ENCODE results near the gene GCNT2. TPM values are rescaled to one million over a fixed set of nuclear protein-coding genes. Genes with fewer than 3 reads are reported as not detected.
A peak's percentile ranks its signal among the peaks of the same experiment; 100 is the strongest.

GCNT2 gene
- total RNA-seq, 4 donors from 2014 or later = 15.8 to 23.2 (median 19.4) TPM

- H3K27ac ChIP-seq (replicated peaks in 1 of 4) = peak overlapping the region; percentile 80 to 85 (median 82)
- H3K4me3 ChIP-seq = peak overlapping the region; percentile 50 to 59 (median 56)
- TF ChIP-seq EP300 (IDR thresholded peaks at IDR 0.05) = no peak
- no peak for TF ChIP-seq POLR2AphosphoS5 (IDR thresholded peaks at IDR 0.05)
- TF ChIP-seq POLR2A (IDR thresholded peaks at IDR 0.05; ENCODE audit: low read depth) = no peak
- TF ChIP-seq, protein P1, sequence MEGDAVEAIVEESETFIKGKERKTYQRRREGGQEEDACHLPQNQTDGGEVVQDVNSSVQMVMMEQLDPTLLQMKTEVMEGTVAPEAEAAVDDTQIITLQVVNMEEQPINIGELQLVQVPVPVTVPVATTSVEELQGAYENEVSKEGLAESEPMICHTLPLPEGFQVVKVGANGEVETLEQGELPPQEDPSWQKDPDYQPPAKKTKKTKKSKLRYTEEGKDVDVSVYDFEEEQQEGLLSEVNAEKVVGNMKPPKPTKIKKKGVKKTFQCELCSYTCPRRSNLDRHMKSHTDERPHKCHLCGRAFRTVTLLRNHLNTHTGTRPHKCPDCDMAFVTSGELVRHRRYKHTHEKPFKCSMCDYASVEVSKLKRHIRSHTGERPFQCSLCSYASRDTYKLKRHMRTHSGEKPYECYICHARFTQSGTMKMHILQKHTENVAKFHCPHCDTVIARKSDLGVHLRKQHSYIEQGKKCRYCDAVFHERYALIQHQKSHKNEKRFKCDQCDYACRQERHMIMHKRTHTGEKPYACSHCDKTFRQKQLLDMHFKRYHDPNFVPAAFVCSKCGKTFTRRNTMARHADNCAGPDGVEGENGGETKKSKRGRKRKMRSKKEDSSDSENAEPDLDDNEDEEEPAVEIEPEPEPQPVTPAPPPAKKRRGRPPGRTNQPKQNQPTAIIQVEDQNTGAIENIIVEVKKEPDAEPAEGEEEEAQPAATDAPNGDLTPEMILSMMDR (IDR thresholded peaks at IDR 0.05) = no peak
- peaks cover 29 to 71% (median 68%) of the 10 kb centered on the region in 4 donors for H3K4me1 ChIP-seq
- H3K27me3 ChIP-seq = no peaks in the 10 kb centered on the region
- no peaks in the 10 kb centered on the region for H3K36me3 ChIP-seq
- no peaks in the 10 kb centered on the region for H3K9me3 ChIP-seq
- DNase-seq (ENCODE audit: extremely low spot score) = no peak
- intact Hi-C loops (cut with DNase I) = loop anchor here (5.0 kb wide), 1 partner anchor 50 kb away; no protein-coding TSS in a partner anchor
- WGBS = 51% methylated on average over 6 of the region's 6 CpGs
Measured at GRCh38 chr6:10556992-10557391, 35.8 kb downstream of the GCNT2 start.

DNA sequence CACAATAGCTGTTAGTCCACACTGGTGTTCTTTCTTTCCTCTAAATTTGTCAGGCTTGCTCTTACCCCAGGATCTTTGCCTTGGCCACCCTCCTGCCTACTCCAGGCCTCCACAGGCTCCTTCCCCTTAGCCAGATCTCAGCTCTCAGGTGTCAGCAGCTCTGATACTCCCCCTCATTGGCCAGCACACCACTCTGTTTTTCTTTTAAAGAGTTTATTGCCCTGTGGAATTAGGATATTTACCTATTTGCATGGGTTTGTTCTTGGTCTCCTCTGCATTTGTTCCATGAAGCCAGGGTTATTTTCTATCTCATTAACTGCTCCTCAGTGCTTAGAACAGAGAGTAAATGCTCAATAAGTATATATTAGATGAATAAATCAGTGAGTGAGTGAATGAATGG, 36.8 kb downstream of the GCNT2 start:
- Histone ChIP-seq H3K4me3 (peak overlapping the region; percentile 50 to 59 (median 56)), H3K27ac (replicated peaks in 1 of 4) (peak overlapping the region; percentile 80 to 85 (median 82)), H3K4me1 (peaks cover 29 to 71% (median 68%) of the 10 kb centered on the region in 4 donors), H3K36me3 (no peaks in the 10 kb centered on the region), H3K9me3 (no peaks in the 10 kb centered on the region), H3K27me3 (no peaks in the 10 kb centered on the region)
- DNase-seq (ENCODE audit: extremely low spot score) = no peak
- intact Hi-C loops (cut with DNase I) = loop anchor here (5.0 kb wide), 1 partner anchor 49 kb away; no protein-coding TSS in a partner anchor
- TF ChIP-seq POLR2A (IDR thresholded peaks at IDR 0.05; ENCODE audit: low read depth) (no peak), POLR2AphosphoS5 (IDR thresholded peaks at IDR 0.05) (no peak)

DNA sequence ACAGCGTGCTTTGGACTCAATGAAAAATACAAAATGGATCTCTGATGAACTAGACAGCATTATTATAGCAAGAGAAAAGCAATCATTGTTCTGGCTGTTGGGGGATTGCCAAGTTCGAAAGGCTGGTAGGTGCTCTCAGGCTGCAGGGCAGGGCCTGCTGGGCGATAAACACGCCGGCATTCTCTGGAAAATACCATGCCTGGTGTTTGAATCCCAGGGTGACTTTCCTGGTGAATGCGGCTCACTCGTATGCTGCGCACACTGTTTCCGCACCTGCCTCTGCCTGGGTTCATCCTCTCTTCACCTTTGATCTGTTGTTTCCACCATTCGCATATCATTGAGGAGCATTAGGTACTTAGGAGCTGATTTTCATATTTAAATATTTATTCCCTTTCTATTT, 37.4 kb downstream of the GCNT2 start:
- Histone ChIP-seq H3K27ac (replicated peaks in 1 of 4) (peak overlapping the region; percentile 80 to 85 (median 82)), H3K4me1 (peaks cover 29 to 65% (median 62%) of the 10 kb centered on the region in 4 donors), H3K36me3 (no peaks in the 10 kb centered on the region), H3K4me3 (peak overlapping the region; percentile 50 to 59 (median 56)), H3K9me3 (no peaks in the 10 kb centered on the region), H3K27me3 (no peaks in the 10 kb centered on the region)
- no peak for DNase-seq (ENCODE audit: extremely low spot score)
- intact Hi-C loops (cut with DNase I) = loop anchor here (5.0 kb wide), 1 partner anchor 49 kb away; no protein-coding TSS in a partner anchor
- WGBS = 52% methylated on average over 10 of the region's 10 CpGs
- TF ChIP-seq EP300 (IDR thresholded peaks at IDR 0.05) = no peak
- TF ChIP-seq POLR2AphosphoS5 (IDR thresholded peaks at IDR 0.05) = peak; percentile 25 to 46
- TF ChIP-seq POLR2A (IDR thresholded peaks at IDR 0.05; ENCODE audit: low read depth) = no peak

DNA sequence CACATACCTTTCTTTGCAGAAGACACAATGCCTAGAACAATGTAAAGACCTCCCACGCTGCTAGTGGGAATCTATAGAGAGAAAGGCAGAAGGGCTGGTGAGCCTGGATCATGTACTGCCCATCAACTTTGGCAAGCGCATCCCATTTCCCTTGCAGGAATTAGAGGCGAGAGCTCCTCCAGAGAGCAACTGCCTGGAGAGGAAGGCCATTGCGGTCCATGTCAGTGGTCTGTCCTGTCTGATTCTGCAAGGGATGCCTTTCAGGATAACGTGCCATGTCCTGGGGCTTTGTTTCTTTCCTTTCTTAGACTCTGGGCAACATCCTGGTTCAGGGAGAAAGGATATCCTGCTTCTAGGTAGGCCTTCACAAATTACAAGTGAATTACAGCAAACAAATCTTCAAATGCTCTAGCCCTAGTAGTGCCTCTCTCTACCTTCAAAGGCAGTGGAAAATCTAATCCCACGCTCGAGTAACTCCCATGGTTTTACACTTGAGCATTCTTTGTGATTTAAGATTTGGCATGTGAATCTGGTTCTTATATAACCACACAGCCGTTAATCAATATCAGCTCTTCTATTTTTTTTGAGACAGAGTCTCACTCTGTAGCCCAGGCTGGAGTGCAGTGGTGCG, 38.5 kb downstream of the GCNT2 start:
- peak overlapping the region; percentile 50 to 59 (median 56) for H3K4me3 ChIP-seq
- peak overlapping the region; percentile 80 to 85 (median 82) for H3K27ac ChIP-seq (replicated peaks in 1 of 4)
- 50% methylated on average over 9 of the region's 9 CpGs for WGBS
- H3K27me3 ChIP-seq = no peaks in the 10 kb centered on the region
- H3K4me1 ChIP-seq = peaks cover 26 to 57% (median 56%) of the 10 kb centered on the region in 4 donors
- TF ChIP-seq POLR2AphosphoS5 (IDR thresholded peaks at IDR 0.05) = no peak
- intact Hi-C loops (cut with DNase I) = loop anchor here (5.0 kb wide), 1 partner anchor 48 kb away; no protein-coding TSS in a partner anchor
- no peaks in the 10 kb centered on the region for H3K9me3 ChIP-seq
- DNase-seq (ENCODE audit: extremely low spot score) = no peak
- H3K36me3 ChIP-seq = no peaks in the 10 kb centered on the region

GRCh38 chr6:10561611-10562199, 40.6 kb downstream of the GCNT2 start:
- Histone ChIP-seq H3K9me3 (no peaks in the 10 kb centered on the region), H3K36me3 (no peaks in the 10 kb centered on the region), H3K4me1 (peaks cover 8 to 57% (median 46%) of the 10 kb centered on the region in 4 donors), H3K27ac (replicated peaks in 1 of 4) (peak overlapping the region; percentile 80 to 85 (median 82)), H3K4me3 (peak overlapping the region; percentile 21 to 59 (median 54)), H3K27me3 (no peaks in the 10 kb centered on the region)
- TF ChIP-seq, protein P1 (IDR thresholded peaks at IDR 0.05) = no peak
- TF ChIP-seq POLR2AphosphoS5 (IDR thresholded peaks at IDR 0.05) (no peak), POLR2A (IDR thresholded peaks at IDR 0.05; ENCODE audit: low read depth) (no peak), EP300 (IDR thresholded peaks at IDR 0.05) (no peak)
- WGBS = 37% methylated on average over 9 of the region's 9 CpGs
- no peak for DNase-seq (ENCODE audit: extremely low spot score)
- intact Hi-C loops (cut with DNase I) = no loop called here

DNA sequence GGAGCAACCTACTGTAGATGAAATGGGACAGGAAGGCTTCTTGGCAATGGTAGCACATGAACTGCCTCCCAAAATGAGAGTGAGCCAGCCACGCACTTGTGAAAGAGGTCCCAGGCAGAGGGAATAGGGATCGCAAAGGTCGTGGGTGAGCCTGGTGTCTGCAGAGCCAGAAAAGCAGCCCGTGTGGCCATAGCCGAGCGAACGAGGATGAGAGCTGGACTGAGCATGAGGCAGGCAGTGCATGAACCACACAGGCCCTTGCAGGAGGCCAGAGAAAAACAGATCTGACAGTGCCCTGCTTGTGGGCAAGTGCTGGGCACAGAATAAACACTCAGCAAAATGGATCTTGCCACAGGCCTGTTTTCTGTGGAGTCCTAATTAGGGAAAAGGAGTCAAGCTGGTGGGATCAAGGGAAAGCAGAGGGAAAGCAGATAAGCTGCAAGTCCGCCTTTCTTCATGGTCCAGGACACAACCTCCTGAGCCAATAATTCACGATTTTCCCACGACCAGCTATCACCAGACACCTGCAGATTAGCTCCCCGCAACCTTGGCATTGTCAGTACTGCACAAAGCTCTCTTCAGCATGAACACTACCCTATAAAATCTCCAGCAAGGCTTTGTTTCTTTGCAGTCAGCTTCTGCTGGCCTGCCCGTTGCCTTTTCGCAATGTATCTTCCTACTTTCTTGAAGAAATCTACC, 44.0 kb downstream of the GCNT2 start:
- TF ChIP-seq EP300 (IDR thresholded peaks at IDR 0.05) (no peak), POLR2AphosphoS5 (IDR thresholded peaks at IDR 0.05) (no peak), POLR2A (IDR thresholded peaks at IDR 0.05; ENCODE audit: low read depth) (no peak)
- TF ChIP-seq, protein P1 (IDR thresholded peaks at IDR 0.05) = no peak
- Histone ChIP-seq H3K27ac (replicated peaks in 1 of 4) (peak overlapping the region in 1 of 4 donors; percentile 24), H3K27me3 (no peaks in the 10 kb centered on the region), H3K4me3 (no peak overlapping the region), H3K36me3 (no peaks in the 10 kb centered on the region), H3K9me3 (no peaks in the 10 kb centered on the region), H3K4me1 (peaks cover 0 to 64% (median 48%) of the 10 kb centered on the region in 4 donors)
- no peak for DNase-seq (ENCODE audit: extremely low spot score)
- intact Hi-C loops (cut with DNase I) = no loop called here
- 86% methylated on average over 13 of the region's 13 CpGs for WGBS
